Esophagus squamous epithelium (tissue), 4 donors: ENCODE measurements around the gene FAM181A.

Source experiments
- POLR2A ChIP-seq, 4 donors: fragments of 450-650 bp; IDR thresholded peaks; one replicate each; pipeline ENCODE4 v1.6.1; 2017; ENCODE audit warnings: antibody characterized with exemption in 4 of 4, mild to moderate bottlenecking in 4 of 4, moderate library complexity in 3 of 4
- TF ChIP-seq, protein P1 (sequence below), 6 experiments: fragments of 450-650 bp in 4 of 6; fragments of 200-600 bp in 2 of 6; sonication (generic) in 2 of 6; IDR thresholded peaks; one replicate each; pipeline ENCODE4 v1.5.1; 2016 to 2019; ENCODE audit warnings: antibody characterized with exemption in 6 of 6, mild to moderate bottlenecking in 4 of 6, moderate library complexity in 4 of 6

- TF ChIP-seq, protein P1, sequence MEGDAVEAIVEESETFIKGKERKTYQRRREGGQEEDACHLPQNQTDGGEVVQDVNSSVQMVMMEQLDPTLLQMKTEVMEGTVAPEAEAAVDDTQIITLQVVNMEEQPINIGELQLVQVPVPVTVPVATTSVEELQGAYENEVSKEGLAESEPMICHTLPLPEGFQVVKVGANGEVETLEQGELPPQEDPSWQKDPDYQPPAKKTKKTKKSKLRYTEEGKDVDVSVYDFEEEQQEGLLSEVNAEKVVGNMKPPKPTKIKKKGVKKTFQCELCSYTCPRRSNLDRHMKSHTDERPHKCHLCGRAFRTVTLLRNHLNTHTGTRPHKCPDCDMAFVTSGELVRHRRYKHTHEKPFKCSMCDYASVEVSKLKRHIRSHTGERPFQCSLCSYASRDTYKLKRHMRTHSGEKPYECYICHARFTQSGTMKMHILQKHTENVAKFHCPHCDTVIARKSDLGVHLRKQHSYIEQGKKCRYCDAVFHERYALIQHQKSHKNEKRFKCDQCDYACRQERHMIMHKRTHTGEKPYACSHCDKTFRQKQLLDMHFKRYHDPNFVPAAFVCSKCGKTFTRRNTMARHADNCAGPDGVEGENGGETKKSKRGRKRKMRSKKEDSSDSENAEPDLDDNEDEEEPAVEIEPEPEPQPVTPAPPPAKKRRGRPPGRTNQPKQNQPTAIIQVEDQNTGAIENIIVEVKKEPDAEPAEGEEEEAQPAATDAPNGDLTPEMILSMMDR (IDR thresholded peaks at IDR 0.05): no peak
- TF ChIP-seq POLR2A (IDR thresholded peaks at IDR 0.05): no peak
Measured at GRCh38 chr14:93893661-93894261, 33.4 kb upstream of the FAM181A start.
